Activated CD4-positive, CD25-positive, alpha-beta regulatory T cell treated with anti-CD3 and anti-CD28 coated beads, Interleukin-2, amount 50 U/mL, for 16 hours (primary cell): ENCODE data around the gene DPEP1.

Source experiments
- DNase-seq: peaks from one replicate; pipeline ENCODE4 v3.0.0-alpha.2; 2020; ENCODE audit warnings: low read depth, low spot score

Gene DPEP1

GRCh38 chr16:89598199-89598598 lies 15.2 kb upstream of the DPEP1 start:
- DNase-seq, result no peak

- DNase-seq, result no peak
Measured at GRCh38 chr16:89599451-89599858, 14.0 kb upstream of the DPEP1 start.

GRCh38 chr16:89599902-89600301 lies 13.5 kb upstream of the DPEP1 start:
- DNase-seq, result no peak

GRCh38 chr16:89600427-89600826 lies 13.0 kb upstream of the DPEP1 start:
- no peak for DNase-seq

GRCh38 chr16:89600956-89601355 lies 12.5 kb upstream of the DPEP1 start:
- DNase-seq, result no peak

GRCh38 chr16:89601906-89602272 lies 11.6 kb upstream of the DPEP1 start:
- no peak for DNase-seq

GRCh38 chr16:89602273-89602951 lies 11.0 kb upstream of the DPEP1 start:
- no peak for DNase-seq

- no peak for DNase-seq
Measured at GRCh38 chr16:89602952-89603590, 10.4 kb upstream of the DPEP1 start.

GRCh38 chr16:89604764-89605163 lies 8.7 kb upstream of the DPEP1 start:
- DNase-seq, result no peak

GRCh38 chr16:89605186-89605970 lies 8.1 kb upstream of the DPEP1 start:
- no peak for DNase-seq

DNA sequence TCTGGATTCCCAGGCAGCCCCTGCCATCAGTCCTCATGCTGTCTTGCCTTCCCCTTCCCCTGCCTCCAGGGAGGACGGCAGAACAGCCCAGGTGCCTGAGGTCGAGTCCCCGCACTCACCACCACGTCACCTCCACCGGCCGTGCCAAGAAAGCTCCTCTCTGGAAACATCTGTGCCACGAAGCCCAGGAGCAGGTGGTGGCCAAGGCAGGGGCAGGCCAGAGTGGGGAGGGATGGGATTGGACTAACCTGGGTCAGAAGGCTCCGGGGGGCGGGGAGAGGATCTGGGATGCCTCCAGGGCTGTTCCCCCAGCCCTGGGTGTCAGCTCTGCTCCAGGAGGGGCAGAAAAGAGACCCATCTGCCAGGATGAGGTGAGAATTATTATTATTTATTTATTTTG lies 7.4 kb upstream of the DPEP1 start:
- DNase-seq, result no peak

- no peak for DNase-seq
Measured at GRCh38 chr16:89607453-89607852, 6.0 kb upstream of the DPEP1 start.

DNA sequence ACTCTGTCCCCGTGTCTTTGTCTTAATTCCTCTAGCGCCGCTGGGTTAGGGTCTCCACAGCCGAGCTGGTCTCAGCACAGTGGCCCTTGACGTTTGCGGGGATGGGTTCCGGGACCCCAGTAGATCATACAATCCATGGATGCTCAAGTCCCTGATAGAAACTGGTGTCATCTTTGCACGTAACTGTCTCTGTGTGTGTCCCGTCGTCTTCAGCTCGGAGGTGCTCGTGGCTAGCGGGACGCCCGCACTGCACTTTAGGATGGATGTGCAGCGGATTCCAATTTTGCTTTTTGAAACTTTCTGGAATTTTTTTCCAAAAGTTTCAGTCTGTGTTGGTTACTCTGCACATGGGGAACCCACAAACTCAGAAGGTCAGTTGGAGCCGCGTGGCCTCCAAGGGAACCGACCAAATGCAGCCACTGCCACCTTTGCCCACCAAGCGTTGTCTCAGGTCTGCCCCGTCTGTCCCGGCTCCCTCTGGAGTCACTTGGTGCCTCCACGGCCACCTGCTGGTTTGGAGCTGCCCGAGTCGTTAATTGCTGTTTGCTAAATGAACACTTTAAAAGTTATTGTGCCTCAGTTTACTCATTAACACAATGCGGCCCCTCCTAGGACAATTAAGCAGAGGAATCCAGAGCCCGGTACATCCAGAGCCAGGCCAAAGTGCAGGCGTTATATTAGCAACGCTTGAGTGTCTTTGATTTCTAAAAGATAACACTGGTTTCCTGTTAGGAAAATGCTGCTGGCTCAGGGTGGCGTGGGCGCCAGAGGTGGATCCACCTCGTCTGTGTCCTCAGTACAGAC lies 5.3 kb upstream of the DPEP1 start:
- DNase-seq, result no peak

- no peak for DNase-seq
Measured at GRCh38 chr16:89610108-89610453, 3.4 kb upstream of the DPEP1 start.

DNA sequence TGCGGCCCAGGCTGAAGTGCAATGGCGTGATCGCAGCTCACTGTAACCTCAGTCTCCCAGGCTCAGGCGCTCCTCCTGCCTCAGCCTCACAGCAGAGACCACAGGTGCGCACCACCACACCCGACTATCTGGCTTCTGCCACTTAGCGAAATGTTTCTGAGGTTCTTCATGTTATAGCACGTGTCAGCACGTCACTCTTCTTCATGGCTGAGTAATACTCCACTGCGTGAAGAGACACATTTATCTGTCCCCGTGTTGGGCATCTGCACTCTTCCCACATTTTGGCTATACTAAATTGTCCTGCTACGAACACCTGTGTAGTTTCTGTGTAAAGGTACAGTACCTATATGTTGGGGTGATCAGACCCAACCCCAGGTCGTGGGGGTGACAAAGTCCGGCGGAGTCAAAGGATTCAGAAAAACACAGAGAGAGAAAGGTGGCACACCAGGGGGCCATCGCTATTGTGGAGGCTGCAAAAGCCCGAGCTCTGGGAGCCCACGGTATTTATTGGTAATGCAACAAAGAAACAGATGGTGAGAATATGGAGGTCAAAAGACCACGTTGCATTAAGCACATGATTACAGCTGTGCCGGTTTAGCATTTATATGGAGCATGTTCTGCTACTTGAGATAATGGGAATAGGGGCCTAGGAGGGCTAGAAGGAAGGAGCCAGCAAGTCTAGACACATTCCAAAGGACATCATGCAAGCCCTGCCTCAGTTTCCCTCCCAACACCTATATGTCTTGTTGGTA lies 851 bp upstream of the DPEP1 start:
- no peak for DNase-seq

DNA sequence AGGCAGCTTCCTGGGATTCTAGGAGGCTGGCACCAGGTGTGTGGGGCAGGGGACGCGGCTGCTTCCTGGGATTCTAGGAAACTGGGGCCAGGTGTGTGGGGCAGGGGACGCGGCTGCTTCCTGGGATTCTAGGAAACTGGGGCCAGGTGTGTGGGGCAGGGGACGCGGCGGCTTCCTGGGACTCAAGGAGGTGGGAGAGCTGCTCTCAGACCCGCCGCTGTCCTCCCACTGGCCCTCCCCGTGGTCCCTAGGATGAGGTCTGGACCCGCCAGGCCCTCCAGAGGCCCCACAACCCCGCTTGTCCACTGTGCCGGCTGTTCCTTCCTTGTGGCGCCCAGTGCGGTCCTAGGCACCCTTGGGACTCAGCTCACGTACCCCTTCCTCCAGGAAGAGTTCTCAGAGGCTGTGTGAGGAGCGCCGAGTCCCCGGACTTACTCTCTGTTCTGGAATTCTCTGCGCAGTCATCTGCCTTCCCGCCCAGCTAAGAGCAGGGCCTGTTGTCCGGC lies 565 bp downstream of the DPEP1 start:
- no peak for DNase-seq

GRCh38 chr16:89615176-89615575 lies 1.7 kb downstream of the DPEP1 start:
- DNase-seq, result no peak

DNA sequence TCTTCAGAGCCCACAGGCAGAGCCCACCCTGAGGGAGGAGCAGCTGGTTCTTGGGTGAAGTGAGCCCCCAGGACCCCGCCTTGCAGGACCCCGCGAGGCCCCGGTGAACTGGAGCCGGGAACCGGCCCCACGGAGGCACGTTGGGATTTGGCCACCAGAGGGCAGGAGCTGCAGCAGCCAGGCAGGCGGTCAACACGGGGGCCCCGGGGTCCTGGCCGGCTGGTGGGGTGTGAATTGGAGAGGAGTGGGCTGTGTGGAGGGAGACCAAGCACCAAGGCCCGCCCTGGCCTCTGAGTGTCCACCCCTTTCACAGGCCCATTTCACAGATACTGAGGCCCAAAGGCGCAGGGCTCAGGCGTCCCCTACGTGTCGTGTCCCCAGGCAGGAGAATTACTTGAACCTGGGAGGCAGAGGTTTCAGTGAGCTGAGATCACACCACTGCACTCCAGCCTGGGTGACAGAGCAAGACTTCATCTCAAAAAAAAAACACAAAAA lies 2.2 kb downstream of the DPEP1 start:
- DNase-seq, result no peak

GRCh38 chr16:89616623-89617022 lies 3.2 kb downstream of the DPEP1 start:
- no peak for DNase-seq

DNA sequence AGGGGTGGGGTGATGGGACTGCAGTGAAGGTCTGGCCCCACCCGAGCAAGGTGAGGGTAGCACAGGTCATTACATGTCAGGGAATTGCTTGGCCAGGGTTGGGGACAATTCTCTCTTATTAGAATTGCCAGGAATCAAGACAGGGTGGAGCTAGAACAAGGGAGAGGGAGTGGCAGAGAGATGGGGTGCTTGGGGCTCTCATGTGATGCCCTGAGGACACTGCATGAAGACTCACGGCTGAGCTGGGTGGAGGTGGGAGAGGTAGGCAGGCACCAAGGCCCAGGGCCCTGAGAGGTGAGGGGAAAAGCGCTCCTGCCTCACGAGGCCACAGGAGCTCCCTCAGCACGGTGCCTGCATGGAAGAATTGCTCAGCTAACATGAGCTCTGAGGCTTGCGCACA lies 3.6 kb downstream of the DPEP1 start:
- no peak for DNase-seq
